Testis (tissue), 3 donors: ENCODE results near the gene TAMM41. TPM values are rescaled to one million over a fixed set of nuclear protein-coding genes. Genes with fewer than 3 reads are reported as not detected.

Experiments used
- DNase-seq: peaks from one replicate; pipeline ENCODE4 v3.0.0-alpha.2; 2019
- H3K27ac ChIP-seq, 2 donors: fragments of 200-600 bp; sonication (generic); one replicate each; pipeline ENCODE4 v1.5.1; 2019
- H3K27me3 ChIP-seq: fragments of 200-600 bp; sonication (generic); one replicate; pipeline ENCODE4 v1.5.1; 2019
- H3K36me3 ChIP-seq: fragments of 200-600 bp; sonication (generic); one replicate; pipeline ENCODE4 v1.5.1; 2017; ENCODE audit warnings: low read depth; ENCODE audit errors: missing control alignments
- H3K4me1 ChIP-seq: fragments of 200-600 bp; sonication (generic); one replicate; pipeline ENCODE4 v1.5.1; 2019
- H3K4me3 ChIP-seq, 2 donors: fragments of 200-600 bp; sonication (generic); one replicate each; pipeline ENCODE4 v1.5.1; 2017 to 2019
- H3K9me3 ChIP-seq: fragments of 200-600 bp; sonication (generic); one replicate; pipeline ENCODE4 v1.5.1; 2017
- CTCF ChIP-seq, 3 experiments: fragments of 450-650 bp in 2 of 3; fragments of 200-600 bp in 1 of 3; sonication (generic) in 1 of 3; IDR thresholded peaks; one replicate each; pipeline ENCODE4 v1.5.1; 2016 to 2019; ENCODE audit warnings: antibody characterized with exemption in 3 of 3, mild to moderate bottlenecking in 2 of 3, moderate library complexity in 1 of 3
- POLR2A ChIP-seq: fragments of 450-650 bp; IDR thresholded peaks from one replicate; pipeline ENCODE4 v1.6.1; 2017; ENCODE audit warnings: antibody characterized with exemption, mild to moderate bottlenecking, moderate library complexity
- WGBS, 2 donors: methylation state at CpG; one replicate each; pipeline ENCODE4 v1.1.5; 2018; 5-methylcytosine and 5-hydroxymethylcytosine counted together
- intact Hi-C: fragments of 100-400 bp; cut with DNase I; formaldehyde crosslinking; loops from one replicate; pipeline ENCODE4 v1.15.1; 2023; ENCODE audit warnings: low total_unique reads
- polyA plus RNA-seq: library from polyadenylated mRNA; stranded (reverse); fragments of 350-450 nt; fragmentation: Illumina TruSeq; extraction: RNeasy Lipid Tissue Mini Kit (QIAGEN cat#74804); gene quantifications from one replicate; pipeline ENCODE4 v1.2.3, GENCODE V29; 2014; ENCODE audit warnings: low read depth, low replicate concordance; ENCODE audit not compliant: insufficient read depth
- total RNA-seq, 2 donors: library from RNA; depleted of rRNA; stranded (reverse); fragments of >200 nt; gene quantifications; one replicate each; pipeline ENCODE4 v1.2.3, GENCODE V29; 2016

Gene TAMM41
- total and polyA plus RNA-seq, 3 donors from 2014 or later, result 14.5 to 38.9 (median 21.3) TPM

GRCh38 chr3:11769704-11770476 lies 76.8 kb downstream of the TAMM41 start:
- TF ChIP-seq POLR2A (no peak), CTCF (IDR thresholded peaks at IDR 0.05) (no peak)
- no peaks in the 10 kb centered on the region for H3K36me3 ChIP-seq
- intact Hi-C loops, result no loop called here
- WGBS, 2 donors, result 79 to 82% methylated on average over 10 of the region's 10 CpGs
- H3K27me3 ChIP-seq, result no peaks in the 10 kb centered on the region
- H3K4me1 ChIP-seq, result no peaks in the 10 kb centered on the region
- DNase-seq, result no peak
- H3K9me3 ChIP-seq, result no peaks in the 10 kb centered on the region
- no peak overlapping the region for H3K4me3 ChIP-seq
- no peak overlapping the region for H3K27ac ChIP-seq

DNA sequence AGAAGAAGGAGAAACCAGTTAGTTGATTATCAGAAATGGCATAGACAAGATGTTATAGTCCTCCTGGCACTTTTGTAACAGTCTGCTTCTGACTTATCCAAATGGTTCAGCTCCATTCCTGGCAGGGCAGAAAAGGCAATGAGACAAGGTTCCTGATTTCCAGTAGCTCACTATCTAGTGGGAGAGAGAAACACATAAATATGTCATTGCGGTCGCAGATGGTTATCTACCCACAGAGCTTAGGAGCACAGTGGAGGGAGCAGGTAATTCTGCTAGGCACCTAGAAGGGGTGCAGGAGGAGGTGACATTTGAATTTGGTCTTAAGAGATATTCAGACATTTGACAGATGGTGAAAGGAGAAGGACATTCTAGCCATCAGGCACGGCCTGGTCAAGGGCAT lies 78.1 kb downstream of the TAMM41 start:
- Histone ChIP-seq H3K4me1 (no peaks in the 10 kb centered on the region), H3K27ac (no peak overlapping the region), H3K36me3 (no peaks in the 10 kb centered on the region), H3K4me3 (no peak overlapping the region), H3K9me3 (no peaks in the 10 kb centered on the region), H3K27me3 (no peaks in the 10 kb centered on the region)
- DNase-seq, result no peak
- 91 to 94% methylated on average over 3 of the region's 3 CpGs for WGBS, 2 donors
- no peak for TF ChIP-seq CTCF (IDR thresholded peaks at IDR 0.05)
- no peak for TF ChIP-seq POLR2A
- intact Hi-C loops, result no loop called here

DNA sequence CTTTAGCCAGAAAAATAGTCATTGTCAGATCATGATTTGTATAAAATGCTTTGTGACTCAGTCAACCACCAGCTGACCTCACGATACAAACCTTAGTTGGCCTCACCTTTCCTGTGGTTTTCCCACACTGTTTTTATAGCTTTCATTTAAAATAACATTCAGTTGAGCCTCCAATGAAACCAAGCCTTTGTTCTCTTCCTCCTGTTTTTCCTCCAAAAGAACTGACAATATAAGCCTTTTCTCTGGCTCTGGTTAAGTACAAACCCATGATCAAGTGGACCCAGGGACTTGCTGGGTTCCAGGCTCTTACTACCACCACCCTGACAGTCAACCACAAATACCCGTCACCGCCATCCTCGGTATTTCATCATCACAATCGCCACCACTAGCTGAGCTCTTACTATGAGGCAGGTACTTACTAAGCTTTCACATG lies 81.7 kb downstream of the TAMM41 start:
- no peak for DNase-seq
- Histone ChIP-seq H3K27ac (no peak overlapping the region), H3K4me3 (no peak overlapping the region), H3K9me3 (no peaks in the 10 kb centered on the region), H3K27me3 (no peaks in the 10 kb centered on the region), H3K36me3 (no peaks in the 10 kb centered on the region), H3K4me1 (no peaks in the 10 kb centered on the region)
- no peak for TF ChIP-seq POLR2A
- TF ChIP-seq CTCF (IDR thresholded peaks at IDR 0.05), result no peak
- intact Hi-C loops, result no loop called here
- WGBS, 2 donors, result 86 to 94% methylated on average over 5 of the region's 5 CpGs

DNA sequence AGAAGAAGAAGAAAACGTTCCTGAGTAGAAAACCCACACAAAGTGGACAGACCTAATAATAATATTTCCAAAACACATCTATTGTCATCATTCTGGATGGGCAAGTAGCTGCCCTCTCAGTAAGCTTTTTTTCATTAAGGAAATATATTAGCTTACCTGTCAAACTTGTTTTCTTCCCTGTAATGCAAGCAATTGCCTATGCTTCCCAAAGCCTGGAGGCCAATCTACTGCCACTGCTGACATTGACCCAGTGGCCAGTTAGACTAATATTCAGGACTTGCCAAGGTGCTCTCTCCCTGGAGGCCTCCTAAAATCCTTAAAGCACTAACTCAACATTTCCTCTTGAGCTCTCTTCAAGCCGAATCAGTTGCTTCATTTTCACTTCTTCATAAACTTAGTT lies 86.7 kb downstream of the TAMM41 start:
- TF ChIP-seq POLR2A, result no peak
- TF ChIP-seq CTCF (IDR thresholded peaks at IDR 0.05), result no peak
- Histone ChIP-seq H3K27me3 (no peaks in the 10 kb centered on the region), H3K4me3 (no peak overlapping the region), H3K27ac (no peak overlapping the region), H3K9me3 (no peaks in the 10 kb centered on the region), H3K36me3 (no peaks in the 10 kb centered on the region), H3K4me1 (peaks cover 8% of the 10 kb centered on the region)
- intact Hi-C loops, result no loop called here
- 70 to 80% methylated on average over 2 of the region's 2 CpGs for WGBS, 2 donors
- no peak for DNase-seq

DNA sequence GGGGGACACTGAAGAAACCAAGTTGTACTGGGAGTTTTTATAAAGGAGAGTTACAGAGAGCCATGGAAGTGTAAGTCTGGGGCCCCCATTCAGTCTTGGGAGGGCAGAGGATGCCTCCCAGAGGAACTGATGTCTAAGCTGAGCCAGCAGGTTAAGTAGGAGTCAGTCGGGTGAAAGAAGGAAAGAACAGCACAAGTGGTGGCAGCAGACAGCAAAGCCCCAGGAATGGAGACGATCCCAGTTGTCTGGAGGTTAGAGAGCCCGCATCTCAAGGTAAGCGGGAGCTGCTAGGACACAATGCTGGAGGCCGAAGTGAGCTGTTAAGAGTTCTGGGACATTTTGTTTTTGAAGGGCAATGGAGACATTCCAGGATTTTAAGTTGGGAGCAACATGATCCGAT lies 88.8 kb downstream of the TAMM41 start:
- WGBS, 2 donors, result 76 to 80% methylated on average over 6 of the region's 6 CpGs
- no peaks in the 10 kb centered on the region for H3K27me3 ChIP-seq
- no peak for TF ChIP-seq CTCF (IDR thresholded peaks at IDR 0.05)
- TF ChIP-seq POLR2A, result no peak
- H3K4me3 ChIP-seq, result no peak overlapping the region
- intact Hi-C loops, result no loop called here
- no peaks in the 10 kb centered on the region for H3K9me3 ChIP-seq
- H3K4me1 ChIP-seq, result peaks cover 12% of the 10 kb centered on the region
- no peak overlapping the region for H3K27ac ChIP-seq
- no peaks in the 10 kb centered on the region for H3K36me3 ChIP-seq
- no peak for DNase-seq
